Measurements from ENCODE around the gene APMAP.

DNA sequence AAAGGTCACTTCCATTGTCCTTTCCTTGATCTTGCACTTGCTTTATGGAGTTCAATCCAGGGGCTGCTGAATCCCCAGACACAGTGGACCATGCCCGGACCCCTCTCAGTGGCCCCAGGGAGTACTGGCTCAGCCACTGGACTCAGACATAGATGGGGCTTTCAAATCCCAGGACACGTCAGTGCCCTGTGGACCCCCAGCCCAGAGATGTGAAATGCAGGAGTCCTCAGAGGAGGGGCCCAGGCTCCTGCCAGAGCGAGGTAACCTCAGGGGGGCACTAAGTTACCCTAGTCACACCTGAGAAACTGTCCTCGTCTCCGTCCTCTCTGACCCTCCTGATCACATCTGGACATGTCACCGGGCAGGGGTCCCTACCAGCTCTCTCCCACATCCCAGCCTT is 18.7 kb upstream of the APMAP start:
- TF ChIP-seq, protein P1, sequence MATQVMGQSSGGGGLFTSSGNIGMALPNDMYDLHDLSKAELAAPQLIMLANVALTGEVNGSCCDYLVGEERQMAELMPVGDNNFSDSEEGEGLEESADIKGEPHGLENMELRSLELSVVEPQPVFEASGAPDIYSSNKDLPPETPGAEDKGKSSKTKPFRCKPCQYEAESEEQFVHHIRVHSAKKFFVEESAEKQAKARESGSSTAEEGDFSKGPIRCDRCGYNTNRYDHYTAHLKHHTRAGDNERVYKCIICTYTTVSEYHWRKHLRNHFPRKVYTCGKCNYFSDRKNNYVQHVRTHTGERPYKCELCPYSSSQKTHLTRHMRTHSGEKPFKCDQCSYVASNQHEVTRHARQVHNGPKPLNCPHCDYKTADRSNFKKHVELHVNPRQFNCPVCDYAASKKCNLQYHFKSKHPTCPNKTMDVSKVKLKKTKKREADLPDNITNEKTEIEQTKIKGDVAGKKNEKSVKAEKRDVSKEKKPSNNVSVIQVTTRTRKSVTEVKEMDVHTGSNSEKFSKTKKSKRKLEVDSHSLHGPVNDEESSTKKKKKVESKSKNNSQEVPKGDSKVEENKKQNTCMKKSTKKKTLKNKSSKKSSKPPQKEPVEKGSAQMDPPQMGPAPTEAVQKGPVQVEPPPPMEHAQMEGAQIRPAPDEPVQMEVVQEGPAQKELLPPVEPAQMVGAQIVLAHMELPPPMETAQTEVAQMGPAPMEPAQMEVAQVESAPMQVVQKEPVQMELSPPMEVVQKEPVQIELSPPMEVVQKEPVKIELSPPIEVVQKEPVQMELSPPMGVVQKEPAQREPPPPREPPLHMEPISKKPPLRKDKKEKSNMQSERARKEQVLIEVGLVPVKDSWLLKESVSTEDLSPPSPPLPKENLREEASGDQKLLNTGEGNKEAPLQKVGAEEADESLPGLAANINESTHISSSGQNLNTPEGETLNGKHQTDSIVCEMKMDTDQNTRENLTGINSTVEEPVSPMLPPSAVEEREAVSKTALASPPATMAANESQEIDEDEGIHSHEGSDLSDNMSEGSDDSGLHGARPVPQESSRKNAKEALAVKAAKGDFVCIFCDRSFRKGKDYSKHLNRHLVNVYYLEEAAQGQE (IDR thresholded peaks at IDR 0.05; ENCODE audit: insufficient read depth in 1 of 2, low read depth in 2 of 2, low read length in 2 of 2): no peak
- TF ChIP-seq SIN3A (IDR thresholded peaks at IDR 0.05; ENCODE audit: borderline replicate concordance, insufficient read depth, low read length): no peak
- no peak for TF ChIP-seq POLR2AphosphoS5 (IDR thresholded peaks at IDR 0.05; ENCODE audit: low read depth, low read length)

All from PFSK-1 (cell line).